Tibial nerve (tissue), 3 donors: ENCODE data around the gene WNT5A.

Experiments used
- POLR2A ChIP-seq, 2 donors: fragments of 450-650 bp; IDR thresholded peaks; one replicate each; pipeline ENCODE4 v1.6.1; 2017; ENCODE audit warnings: antibody characterized with exemption in 2 of 2, mild to moderate bottlenecking in 2 of 2, moderate library complexity in 2 of 2
- TF ChIP-seq, protein P1 (sequence below), 5 experiments: fragments of 200-600 bp in 3 of 5; fragments of 450-650 bp in 2 of 5; sonication (generic) in 3 of 5; IDR thresholded peaks; one replicate each; pipeline ENCODE4 v1.5.1; 2016 to 2019; ENCODE audit warnings: antibody characterized with exemption in 5 of 5, mild to moderate bottlenecking in 3 of 5, moderate library complexity in 2 of 5

DNA sequence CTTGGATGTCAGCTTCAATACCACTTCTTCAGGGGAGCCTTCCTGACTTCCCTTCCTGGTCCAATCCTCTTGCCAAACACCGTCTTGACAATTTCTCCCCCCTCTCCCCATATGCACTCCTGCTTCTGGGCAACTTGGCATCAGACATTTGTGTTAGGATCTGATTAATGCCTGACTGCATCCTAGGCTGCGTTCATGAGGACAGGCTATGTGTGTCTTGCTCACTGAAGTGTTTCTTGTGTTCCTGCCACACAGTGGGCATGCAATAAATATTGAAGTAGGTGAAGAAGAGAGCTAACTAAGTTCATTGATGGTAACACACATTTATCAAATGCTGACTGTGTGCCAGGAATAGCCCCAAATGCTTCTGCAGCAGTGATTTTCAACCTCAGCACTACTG lies 36.4 kb upstream of the WNT5A start:
- TF ChIP-seq, protein P1, sequence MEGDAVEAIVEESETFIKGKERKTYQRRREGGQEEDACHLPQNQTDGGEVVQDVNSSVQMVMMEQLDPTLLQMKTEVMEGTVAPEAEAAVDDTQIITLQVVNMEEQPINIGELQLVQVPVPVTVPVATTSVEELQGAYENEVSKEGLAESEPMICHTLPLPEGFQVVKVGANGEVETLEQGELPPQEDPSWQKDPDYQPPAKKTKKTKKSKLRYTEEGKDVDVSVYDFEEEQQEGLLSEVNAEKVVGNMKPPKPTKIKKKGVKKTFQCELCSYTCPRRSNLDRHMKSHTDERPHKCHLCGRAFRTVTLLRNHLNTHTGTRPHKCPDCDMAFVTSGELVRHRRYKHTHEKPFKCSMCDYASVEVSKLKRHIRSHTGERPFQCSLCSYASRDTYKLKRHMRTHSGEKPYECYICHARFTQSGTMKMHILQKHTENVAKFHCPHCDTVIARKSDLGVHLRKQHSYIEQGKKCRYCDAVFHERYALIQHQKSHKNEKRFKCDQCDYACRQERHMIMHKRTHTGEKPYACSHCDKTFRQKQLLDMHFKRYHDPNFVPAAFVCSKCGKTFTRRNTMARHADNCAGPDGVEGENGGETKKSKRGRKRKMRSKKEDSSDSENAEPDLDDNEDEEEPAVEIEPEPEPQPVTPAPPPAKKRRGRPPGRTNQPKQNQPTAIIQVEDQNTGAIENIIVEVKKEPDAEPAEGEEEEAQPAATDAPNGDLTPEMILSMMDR (IDR thresholded peaks at IDR 0.05) = no peak
- no peak for TF ChIP-seq POLR2A (IDR thresholded peaks at IDR 0.05)
